Urothelium cell line (cell line): ENCODE data around the gene FCGR3B.
"Not testable (repeated sequence)": the region's sequence is repeated elsewhere in the genome, so short reads cannot be mapped to it uniquely, and the experiment has no call there.

ENCODE experiments used
- DNase-seq: peaks from one replicate; pipeline ENCODE4 v3.0.0; 2011; ENCODE audit warnings: low spot score, mixed read lengths
- FAIRE-seq: peaks from 2 replicates; lab custom pipeline; 2011; peaks lifted over from hg19 to GRCh38; lab: Jason Lieb, UNC

Gene FCGR3B

DNA sequence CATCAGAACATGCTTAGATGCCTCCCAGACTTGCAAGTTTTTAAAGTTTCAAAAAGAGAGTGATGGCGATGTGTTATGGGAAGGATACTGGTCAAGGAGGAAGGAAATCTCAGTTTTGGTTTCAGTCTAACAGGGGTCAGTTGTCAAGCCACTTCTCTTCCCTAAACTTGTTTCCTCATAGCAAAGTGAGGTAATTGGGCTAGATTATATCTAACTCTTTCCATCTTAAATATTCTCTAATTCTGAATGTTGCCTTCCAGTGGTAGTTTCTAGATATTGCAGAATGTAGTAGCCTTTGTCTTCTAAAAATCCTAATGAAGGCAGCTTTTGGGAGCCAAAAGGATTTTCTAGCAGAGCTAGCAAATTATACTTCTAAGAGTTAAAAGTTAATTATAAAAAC, 11.7 kb upstream of the FCGR3B start:
- not testable (repeated sequence) for DNase-seq

DNA sequence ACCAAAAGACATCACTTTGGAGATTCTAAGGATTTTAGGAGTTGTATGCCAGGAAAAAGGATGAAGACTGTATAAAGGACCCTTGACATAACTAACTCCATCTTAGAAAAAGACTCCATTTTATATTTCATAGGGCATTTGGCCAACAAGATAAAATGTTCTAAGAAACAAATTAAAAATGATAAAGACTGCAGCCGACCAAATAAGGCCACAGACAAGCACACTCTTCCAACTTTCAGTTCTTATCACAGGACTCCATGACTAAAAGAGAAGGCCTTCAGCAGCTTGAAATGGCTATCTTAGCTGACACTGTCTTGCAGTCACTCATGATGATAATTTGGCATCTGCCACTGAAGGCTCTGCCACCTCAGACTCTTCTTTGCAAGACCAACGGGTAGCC, 8.2 kb upstream of the FCGR3B start:
- not testable (repeated sequence) for DNase-seq, FAIRE-seq

More for the DNA sequence above, 11.7 kb upstream of the FCGR3B start:
- not testable (repeated sequence) for FAIRE-seq

- not testable (repeated sequence) for DNase-seq, FAIRE-seq
Observed at GRCh38 chr1:161638251-161638993, 7.4 kb upstream of the FCGR3B start.

DNA sequence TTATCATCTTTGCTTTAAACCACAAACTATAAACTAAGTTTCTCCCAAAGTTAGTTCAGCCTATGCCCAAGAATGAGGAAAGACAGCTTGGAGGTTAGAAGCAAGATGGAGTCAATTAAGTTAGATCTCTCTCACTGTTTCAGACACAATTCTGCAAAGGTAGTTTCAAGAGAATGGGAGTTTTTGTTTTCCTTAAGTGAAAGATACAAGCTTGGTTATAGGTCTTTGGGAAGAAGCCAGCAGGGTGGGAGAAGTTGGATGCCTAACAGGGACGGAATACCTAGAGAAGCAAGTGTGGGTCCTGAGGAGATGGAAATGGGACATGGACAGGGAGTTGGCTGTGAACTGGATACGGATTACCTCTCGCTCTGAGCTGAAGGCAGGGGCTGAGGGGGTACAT, 6.0 kb upstream of the FCGR3B start:
- FAIRE-seq = not testable (repeated sequence)

GRCh38 chr1:161636189-161636782, 5.3 kb upstream of the FCGR3B start:
- not testable (repeated sequence) for FAIRE-seq, DNase-seq

More for the DNA sequence above, 6.0 kb upstream of the FCGR3B start:
- not testable (repeated sequence) for DNase-seq

GRCh38 chr1:161634993-161635392, 4.0 kb upstream of the FCGR3B start:
- FAIRE-seq, DNase-seq: not testable (repeated sequence)

GRCh38 chr1:161630128-161630742, 741 bp downstream of the FCGR3B start:
- DNase-seq, FAIRE-seq: not testable (repeated sequence)

- FAIRE-seq, DNase-seq: not testable (repeated sequence)
Observed at GRCh38 chr1:161626445-161627146, 4.4 kb downstream of the FCGR3B start.

DNA sequence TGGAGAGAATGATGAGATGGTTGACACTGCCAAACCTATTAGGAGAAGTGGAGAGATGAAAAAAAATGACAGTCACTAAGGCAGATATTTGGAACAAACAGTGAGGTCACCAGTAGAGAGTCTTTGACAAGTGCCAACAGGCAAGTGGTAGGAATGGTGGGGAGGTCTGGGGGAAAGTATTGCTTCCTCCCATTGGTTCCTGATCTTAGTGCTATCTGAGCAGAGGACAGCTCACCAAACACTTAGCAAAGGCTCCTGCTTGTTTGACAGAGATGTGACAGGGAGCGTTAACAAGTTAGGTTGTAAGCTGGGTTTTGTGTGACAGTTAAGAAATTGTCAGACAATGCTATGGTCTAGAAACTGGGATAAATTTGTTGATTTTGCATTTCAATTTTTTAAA, 6.4 kb downstream of the FCGR3B start:
- not testable (repeated sequence) for FAIRE-seq, DNase-seq

- not testable (repeated sequence) for FAIRE-seq, DNase-seq
Observed at GRCh38 chr1:161623401-161624051, 7.5 kb downstream of the FCGR3B start.

GRCh38 chr1:161622054-161622453, 8.9 kb downstream of the FCGR3B start:
- FAIRE-seq, DNase-seq: not testable (repeated sequence)

GRCh38 chr1:161621181-161622000, 9.6 kb downstream of the FCGR3B start:
- FAIRE-seq = not testable (repeated sequence)
- peak; percentile 43 for DNase-seq

DNA sequence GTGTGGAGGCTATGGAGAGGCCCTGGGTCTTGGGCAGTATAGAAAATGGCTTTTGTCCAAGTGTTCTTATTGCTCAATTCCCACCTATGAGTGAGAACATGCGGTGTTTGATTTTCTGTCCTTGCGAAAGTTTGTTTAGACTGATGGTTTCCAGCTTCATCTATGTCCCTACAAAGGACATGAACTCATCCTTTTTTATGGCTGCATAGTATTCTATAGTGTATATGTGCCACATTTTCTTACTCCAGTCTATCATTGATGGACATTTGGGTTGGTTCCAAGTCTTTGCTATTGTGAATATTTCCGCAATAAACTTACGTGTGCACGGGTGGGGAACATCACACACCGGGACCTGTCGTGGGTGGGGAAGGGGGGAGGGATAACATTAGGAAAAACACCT, 10.6 kb downstream of the FCGR3B start:
- DNase-seq, FAIRE-seq: not testable (repeated sequence)

DNA sequence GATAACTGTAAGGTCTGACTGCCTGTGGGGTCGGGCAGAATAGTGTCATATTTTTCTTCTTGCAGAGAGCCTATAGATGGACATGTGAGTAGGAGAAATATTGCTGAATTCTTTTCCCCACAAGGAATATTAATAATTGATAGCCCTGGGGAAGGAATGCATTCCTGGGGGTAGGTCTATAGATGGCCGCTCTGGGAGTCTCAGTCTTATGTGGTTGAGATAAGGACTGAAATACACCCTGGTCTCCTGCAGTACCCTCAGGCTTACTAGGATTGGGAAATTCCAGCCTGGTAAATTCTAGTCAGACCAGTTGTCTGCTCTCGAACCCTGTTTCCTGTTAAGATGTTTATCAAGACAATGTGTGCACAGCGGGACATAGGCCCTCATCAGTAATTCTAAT, 12.5 kb downstream of the FCGR3B start:
- DNase-seq, FAIRE-seq: not testable (repeated sequence)

GRCh38 chr1:161616417-161616816, 14.6 kb downstream of the FCGR3B start:
- FAIRE-seq = not testable (repeated sequence)

GRCh38 chr1:161613142-161613514, 17.8 kb downstream of the FCGR3B start:
- FAIRE-seq, DNase-seq: not testable (repeated sequence)

More at GRCh38 chr1:161616417-161616816, 14.6 kb downstream of the FCGR3B start:
- not testable (repeated sequence) for DNase-seq

DNA sequence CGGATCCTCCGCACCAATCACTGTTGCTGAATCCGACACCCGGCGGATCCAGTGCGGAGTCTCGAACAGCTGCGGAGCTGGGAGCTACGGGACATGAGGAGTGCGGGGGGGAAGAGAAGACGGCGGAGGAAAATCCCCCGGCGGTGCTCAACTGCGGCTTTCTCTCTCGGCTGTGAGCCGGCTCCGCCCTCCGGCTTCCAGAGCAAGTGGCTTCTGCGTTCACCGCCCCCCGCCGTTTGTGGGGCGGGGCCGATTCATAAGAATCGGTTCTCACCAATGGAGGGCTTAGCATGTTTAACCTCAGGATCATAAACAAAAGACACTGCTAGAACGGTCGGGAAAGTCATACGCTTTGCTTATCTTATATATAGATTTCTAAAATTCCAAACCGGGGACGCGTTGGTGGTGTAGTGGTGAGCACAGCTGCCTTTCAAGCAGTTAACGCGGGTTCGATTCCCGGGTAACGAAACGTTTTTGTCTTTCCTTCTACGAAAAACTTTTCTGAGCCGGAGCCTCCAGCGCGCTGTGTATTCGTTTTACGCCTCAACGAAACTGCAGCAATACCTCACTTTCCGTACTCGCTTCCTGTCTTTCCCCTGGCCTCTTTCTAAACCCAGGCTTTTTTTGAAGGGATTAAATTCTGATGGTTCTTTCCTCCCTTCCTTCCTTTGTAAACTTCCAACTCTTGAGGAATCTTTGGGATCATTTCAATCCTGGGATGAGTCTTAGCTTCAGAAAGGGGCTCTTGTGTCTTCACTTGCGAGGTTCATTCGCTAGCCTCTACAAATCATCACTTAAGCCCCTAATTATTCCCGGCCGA, 18.4 kb downstream of the FCGR3B start:
- DNase-seq = peak; percentile 84
- not testable (repeated sequence) for FAIRE-seq

DNA sequence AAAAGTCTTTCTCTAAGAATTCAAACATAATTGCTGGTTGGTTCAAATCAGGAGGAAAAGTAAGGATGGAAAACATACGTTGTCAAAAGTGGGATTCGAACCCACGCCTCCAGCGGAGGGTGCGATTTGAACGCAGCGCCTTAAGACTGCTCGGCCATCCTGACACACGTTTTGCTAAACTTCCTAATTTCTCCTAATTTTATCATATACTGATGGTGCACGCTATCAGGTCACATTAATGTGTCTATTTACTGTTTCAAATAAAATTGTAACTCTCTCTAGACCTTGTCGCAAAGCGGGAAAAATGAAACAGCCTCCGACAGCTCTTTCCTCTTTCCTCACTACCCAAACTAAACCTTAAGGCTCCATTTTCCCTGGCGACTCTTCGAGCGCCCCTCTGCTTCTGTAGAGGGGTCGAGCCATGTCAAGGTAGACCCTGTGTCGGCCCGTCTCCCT, 19.1 kb downstream of the FCGR3B start:
- DNase-seq = peak; percentile 26
- not testable (repeated sequence) for FAIRE-seq
